ENCODE measurements around the gene COL8A2.

GRCh38 chr1:36134505-36135329 is 9.7 kb upstream of the COL8A2 start:
- peak; percentile 65 for TF ChIP-seq SMC3 (IDR thresholded peaks at IDR 0.05; ENCODE audit: low read depth, low read length)
- TF ChIP-seq MAFK (IDR thresholded peaks at IDR 0.05; ENCODE audit: low read depth, low read length), result no peak
- no peak for TF ChIP-seq RCOR1 (IDR thresholded peaks at IDR 0.05; ENCODE audit: insufficient replicate concordance, low read length)
- no peak for TF ChIP-seq NFE2L2 (IDR thresholded peaks at IDR 0.05; ENCODE audit: low read depth, low read length)
- no peak for TF ChIP-seq POLR2A (IDR thresholded peaks at IDR 0.05; ENCODE audit: low read depth, low read length)
- TF ChIP-seq CTCF (conservative IDR thresholded peaks at IDR 0.05; ENCODE audit: low read depth, low read length), result peak; percentile 64
- TF ChIP-seq RAD21 (IDR thresholded peaks at IDR 0.05; ENCODE audit: low read length), result peak; percentile 76
